WTC11 (cell line): Measurements from ENCODE around the gene PCSK5. TPM values are rescaled to one million over a fixed set of nuclear protein-coding genes. Genes with fewer than 3 reads are reported as not detected.

ENCODE experiments used
- ATAC-seq: fragments of 200-7000 bp; cut with Tn5 transposase; 2 replicates; pipeline ENCODE4 v1.10.0; 2021; ENCODE audit warnings: mild to moderate bottlenecking, moderate library complexity
- CTCF ChIA-PET: fragments of 300-600 bp; sonication (Branson Sonifier 250); formaldehyde crosslinking; loops from one replicate; lab custom pipeline; 2021; ENCODE audit warnings: antibody characterized with exemption; lab: Charles Lee
- POLR2A ChIA-PET: fragments of 350-600 bp; sonication (Branson Sonifier 250); formaldehyde crosslinking; loops from one replicate; lab custom pipeline; 2021; ENCODE audit warnings: antibody characterized with exemption; lab: Charles Lee
- DNase-seq: peaks from one replicate; pipeline ENCODE4 v3.0.0; 2021; ENCODE audit warnings: low spot score
- H3K27ac Mint-ChIP-seq: 2 replicates; pipeline ENCODE4 v1.8.0; 2021; ENCODE audit warnings: mixed read lengths
- H3K27me3 Mint-ChIP-seq: 2 replicates; pipeline ENCODE4 v1.8.0; 2021; ENCODE audit warnings: low read depth, mild to moderate bottlenecking, moderate library complexity, mixed read lengths
- H3K36me3 Mint-ChIP-seq: 2 replicates; pipeline ENCODE4 v1.8.0; 2021; ENCODE audit warnings: mixed read lengths
- H3K4me1 Mint-ChIP-seq: 2 replicates; pipeline ENCODE4 v1.8.0; 2022; ENCODE audit warnings: mixed read lengths
- H3K4me3 Mint-ChIP-seq: 2 replicates; pipeline ENCODE4 v1.8.0; 2021; ENCODE audit warnings: mild to moderate bottlenecking, moderate library complexity, mixed read lengths
- H3K9me3 Mint-ChIP-seq: 2 replicates; pipeline ENCODE4 v1.8.0; 2021; ENCODE audit warnings: mixed read lengths
- AFF4 ChIP-seq: sonication (generic); formaldehyde crosslinking; IDR thresholded peaks from 2 replicates; pipeline ENCODE4 v1.8.1; 2023; ENCODE audit warnings: mild to moderate bottlenecking, missing genetic modification reagents, borderline replicate concordance
- ATF6 ChIP-seq: sonication (generic); formaldehyde crosslinking; IDR thresholded peaks from 2 replicates; pipeline ENCODE4 v1.8.1; 2023; ENCODE audit warnings: mild to moderate bottlenecking, missing genetic modification reagents
- CREB1 ChIP-seq: sonication (generic); formaldehyde crosslinking; IDR thresholded peaks from 2 replicates; pipeline ENCODE4 v1.8.0; 2023; ENCODE audit warnings: mild to moderate bottlenecking, missing genetic modification reagents
- ESRRA ChIP-seq: sonication (generic); formaldehyde crosslinking; IDR thresholded peaks from 2 replicates; pipeline ENCODE4 v1.8.1; 2022; ENCODE audit warnings: mild to moderate bottlenecking, missing genetic modification reagents, borderline replicate concordance
- ETV6 ChIP-seq: sonication (generic); formaldehyde crosslinking; IDR thresholded peaks from 2 replicates; pipeline ENCODE4 v1.8.1; 2022; ENCODE audit warnings: mild to moderate bottlenecking, missing genetic modification reagents
- FOXP4 ChIP-seq: sonication (generic); formaldehyde crosslinking; IDR thresholded peaks from 2 replicates; pipeline ENCODE4 v1.8.0; 2022; ENCODE audit warnings: mild to moderate bottlenecking, missing genetic modification reagents
- HMGA2 ChIP-seq: fragments of 250-450 bp; sonication (Bioruptor Pico); IDR thresholded peaks from 2 replicates; pipeline ENCODE4 v1.4.0; 2021; ENCODE audit warnings: mild to moderate bottlenecking, moderate library complexity
- KAT7 ChIP-seq: sonication (generic); formaldehyde crosslinking; IDR thresholded peaks from 2 replicates; pipeline ENCODE4 v1.8.1; 2023; ENCODE audit warnings: missing genetic modification reagents, mild to moderate bottlenecking, borderline replicate concordance
- MLX ChIP-seq: sonication (generic); formaldehyde crosslinking; IDR thresholded peaks from 2 replicates; pipeline ENCODE4 v1.8.1; 2023; ENCODE audit warnings: mild to moderate bottlenecking, missing genetic modification reagents, moderate library complexity
- MXD4 ChIP-seq: fragments of 250-450 bp; sonication (Bioruptor Pico); IDR thresholded peaks from 2 replicates; pipeline ENCODE4 v1.8.0; 2021; ENCODE audit warnings: mild to moderate bottlenecking, moderate library complexity, borderline replicate concordance
- NFATC4 ChIP-seq: fragments of 250-450 bp; sonication (Bioruptor Pico); IDR thresholded peaks from 2 replicates; pipeline ENCODE4 v1.9.0; 2021; ENCODE audit warnings: mild to moderate bottlenecking
- NFE2L1 ChIP-seq: sonication (generic); formaldehyde crosslinking; IDR thresholded peaks from 2 replicates; pipeline ENCODE4 v1.8.1; 2023; ENCODE audit warnings: missing genetic modification reagents
- RORB ChIP-seq: fragments of 250-450 bp; sonication (Bioruptor Pico); IDR thresholded peaks from 2 replicates; pipeline ENCODE4 v1.9.0; 2021; ENCODE audit warnings: mild to moderate bottlenecking
- STAT6 ChIP-seq: sonication (generic); formaldehyde crosslinking; conservative IDR thresholded peaks from 2 replicates; pipeline ENCODE4 v1.8.1; 2023; ENCODE audit warnings: mild to moderate bottlenecking, low read depth, missing genetic modification reagents, moderate library complexity
- TEAD1 ChIP-seq: sonication (generic); formaldehyde crosslinking; IDR thresholded peaks from 2 replicates; pipeline ENCODE4 v1.8.0; 2022; ENCODE audit warnings: mild to moderate bottlenecking, missing genetic modification reagents
- ZBTB21 ChIP-seq: sonication (generic); formaldehyde crosslinking; IDR thresholded peaks from 2 replicates; pipeline ENCODE4 v1.8.1; 2023; ENCODE audit warnings: mild to moderate bottlenecking, missing genetic modification reagents, borderline replicate concordance
- ZNF138 ChIP-seq: sonication (generic); formaldehyde crosslinking; conservative IDR thresholded peaks from 2 replicates; pipeline ENCODE4 v1.8.1; 2022; ENCODE audit warnings: mild to moderate bottlenecking, moderate library complexity, missing genetic modification reagents
- ZNF232 ChIP-seq: sonication (generic); formaldehyde crosslinking; IDR thresholded peaks from 2 replicates; pipeline ENCODE4 v1.8.0; 2022; ENCODE audit warnings: mild to moderate bottlenecking, missing genetic modification reagents
- ZNF263 ChIP-seq: sonication (generic); formaldehyde crosslinking; IDR thresholded peaks from 2 replicates; pipeline ENCODE4 v1.8.1; 2022; ENCODE audit warnings: low read depth, mild to moderate bottlenecking, moderate library complexity, missing genetic modification reagents
- ZNF317 ChIP-seq: sonication (generic); formaldehyde crosslinking; IDR thresholded peaks from 2 replicates; pipeline ENCODE4 v1.8.1; 2023; ENCODE audit warnings: low read depth, mild to moderate bottlenecking, moderate library complexity, missing genetic modification reagents, borderline replicate concordance
- ZNF512 ChIP-seq: sonication (generic); formaldehyde crosslinking; IDR thresholded peaks from 2 replicates; pipeline ENCODE4 v1.8.1; 2022; ENCODE audit warnings: missing genetic modification reagents, borderline replicate concordance
- total RNA-seq: library from RNA; stranded (reverse); gene quantifications from 3 replicates; pipeline ENCODE4 v1.2.3, GENCODE V29; 2021

The PCSK5 gene
- total RNA-seq, 1 experiment from 2014 or later: 30.6 TPM

GRCh38 chr9:75967556-75967955 lies 77.1 kb downstream of the PCSK5 start:
- ATAC-seq: no peak
- no peak overlapping the region for H3K27ac Mint-ChIP-seq
- ChIA-PET POLR2A (no interaction called here), CTCF (no interaction called here)
- DNase-seq: no peak
- H3K4me1 Mint-ChIP-seq: peaks cover 15% of the 10 kb centered on the region
- no peaks in the 10 kb centered on the region for H3K27me3 Mint-ChIP-seq
- TF ChIP-seq MXD4 (CRISPR knock-in tag): no peak
- TF ChIP-seq NFATC4: no peak
- no peak for TF ChIP-seq ESRRA (CRISPR knock-in tag)
- no peak for TF ChIP-seq ZNF512 (CRISPR knock-in tag)
- no peak for TF ChIP-seq ZNF317 (CRISPR knock-in tag)
- TF ChIP-seq KAT7: no peak
- TF ChIP-seq AFF4 (CRISPR knock-in tag): no peak
- TF ChIP-seq FOXP4: no peak
- TF ChIP-seq ZBTB21: no peak
- no peak for TF ChIP-seq MLX (CRISPR knock-in tag)
- TF ChIP-seq RORB: no peak
- no peak for TF ChIP-seq TEAD1 (CRISPR knock-in tag)
- no peak overlapping the region for H3K4me3 Mint-ChIP-seq
- H3K9me3 Mint-ChIP-seq: peaks cover 19% of the 10 kb centered on the region
- peaks cover 9% of the 10 kb centered on the region for H3K36me3 Mint-ChIP-seq

GRCh38 chr9:75974016-75974766 lies 83.7 kb downstream of the PCSK5 start:
- peaks cover 43% of the 10 kb centered on the region for H3K4me1 Mint-ChIP-seq
- peaks cover 9% of the 10 kb centered on the region for H3K36me3 Mint-ChIP-seq
- peak overlapping the region; percentile 12; the same call in 1 of the 2 replicates for H3K27ac Mint-ChIP-seq
- H3K27me3 Mint-ChIP-seq: no peaks in the 10 kb centered on the region
- ATAC-seq (peak; percentile 43), DNase-seq (no peak)
- H3K4me3 Mint-ChIP-seq: no peak overlapping the region
- ChIA-PET POLR2A (interaction anchor here (1.4 kb wide), 1 partner anchor 13 kb away, joined by 3 read pairs; no protein-coding TSS in a partner anchor), CTCF (interaction anchor here (1.0 kb wide), 1 partner anchor 108 kb away, joined by 5 read pairs; no protein-coding TSS in a partner anchor)
- H3K9me3 Mint-ChIP-seq: peaks cover 16% of the 10 kb centered on the region
- no peak for TF ChIP-seq ZNF263 (CRISPR knock-in tag)
- no peak for TF ChIP-seq ZNF138
- TF ChIP-seq ATF6 (CRISPR knock-in tag): no peak
- no peak for TF ChIP-seq NFE2L1 (CRISPR knock-in tag)
- TF ChIP-seq ZNF232 (CRISPR knock-in tag): no peak
- TF ChIP-seq STAT6 (CRISPR knock-in tag): no peak
- TF ChIP-seq CREB1 (CRISPR knock-in tag): no peak
- TF ChIP-seq HMGA2 (CRISPR knock-in tag): no peak
- no peak for TF ChIP-seq ETV6 (CRISPR knock-in tag)
